NCI-H146 (cell line): ENCODE data around the gene KIF5C.

ENCODE experiments used
- DNase-seq: peaks from one replicate; lab custom pipeline; 2025; lab: John Stamatoyannopoulos, UW

Gene KIF5C

DNA sequence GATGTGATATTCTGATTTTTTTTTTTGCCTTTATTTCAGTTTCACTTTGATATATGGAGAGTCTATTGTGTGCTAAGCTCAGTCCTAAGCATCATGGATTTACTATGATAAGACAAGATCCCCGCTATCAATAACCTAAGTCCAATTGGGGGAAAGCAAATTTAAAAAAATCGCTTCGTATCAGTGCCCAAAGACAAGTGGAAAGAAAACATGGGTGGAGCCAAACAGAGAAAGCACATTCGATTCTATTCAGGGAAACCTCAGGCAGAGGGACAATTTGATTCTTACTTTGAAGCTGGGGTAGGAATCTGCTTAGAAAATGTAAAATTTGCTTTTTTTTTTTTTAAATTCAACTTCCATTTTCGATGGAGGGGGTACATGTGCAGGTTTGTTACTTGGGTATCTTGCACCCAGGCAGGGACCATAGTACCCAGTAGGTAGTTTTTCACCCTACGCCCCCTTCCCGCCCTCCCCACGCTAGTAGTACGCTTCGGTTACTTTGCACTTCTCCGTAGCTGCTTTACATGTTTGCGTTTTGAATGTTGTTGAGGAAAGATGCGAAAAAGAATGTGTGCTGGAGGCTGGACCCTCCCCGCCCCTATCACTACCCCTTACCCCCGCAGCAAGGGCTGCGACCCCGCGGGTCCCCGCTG, 12.4 kb downstream of the KIF5C start:
- DNase-seq = no peak

DNA sequence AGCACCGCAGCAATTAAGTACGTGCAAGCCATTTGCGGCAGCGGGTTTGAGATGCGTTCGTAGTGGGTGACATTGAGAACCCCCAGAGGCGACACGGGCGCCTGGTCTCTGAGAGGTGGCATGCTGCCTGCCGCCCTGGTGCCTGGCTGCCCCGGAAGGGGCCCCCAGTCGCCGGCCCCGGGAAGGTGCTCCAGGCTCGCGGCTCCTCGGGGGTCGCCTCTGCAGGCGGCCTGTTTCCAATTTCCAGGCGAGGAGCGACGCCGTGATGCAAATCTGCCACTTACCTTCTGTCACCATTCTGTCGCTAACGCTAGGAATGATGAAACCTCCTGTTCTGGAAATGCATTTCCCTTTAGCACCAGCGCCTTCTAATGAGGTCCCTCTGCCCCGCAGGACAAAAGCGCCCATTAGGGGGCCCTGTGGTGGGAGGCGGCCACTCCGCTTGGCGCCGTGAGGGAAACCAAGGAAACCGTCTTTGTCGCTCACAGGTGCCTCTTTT, 13.0 kb downstream of the KIF5C start:
- no peak for DNase-seq

DNA sequence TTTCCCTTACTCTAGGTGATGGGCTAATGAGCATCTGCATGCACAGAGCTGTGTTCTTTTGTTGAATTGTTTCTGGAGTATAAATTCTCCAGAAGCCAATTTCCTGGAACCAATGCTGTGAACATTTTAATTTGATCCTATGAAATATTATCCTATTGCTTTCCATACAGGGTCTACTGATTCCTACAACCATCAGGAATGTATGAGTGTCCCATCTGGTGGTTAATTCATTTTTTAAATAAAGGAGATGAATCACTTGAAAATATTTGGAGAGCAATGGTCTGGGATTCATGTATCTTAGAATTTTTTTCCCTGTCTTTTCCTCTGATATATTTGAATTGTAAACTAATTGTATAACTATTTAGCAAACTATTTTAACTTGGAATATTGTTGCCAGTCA, 14.0 kb downstream of the KIF5C start:
- no peak for DNase-seq

DNA sequence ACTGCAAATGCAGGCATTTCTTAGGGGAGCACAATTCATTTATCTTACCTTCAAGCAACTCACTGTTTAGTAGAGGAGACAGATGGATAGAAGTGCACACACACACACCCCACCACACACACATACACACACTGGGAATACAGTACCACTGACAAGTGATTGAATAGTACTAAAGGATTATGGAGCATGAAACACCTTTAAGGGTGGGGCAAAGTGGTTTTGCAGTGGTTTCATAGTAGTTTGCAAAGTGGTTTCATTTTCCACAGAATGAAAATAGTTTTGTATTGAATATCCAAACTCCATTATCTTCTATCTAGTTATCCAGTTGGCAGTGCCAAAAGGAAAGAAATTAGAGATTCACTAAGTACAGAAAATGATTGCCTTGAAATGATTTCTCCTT, 18.9 kb downstream of the KIF5C start:
- no peak for DNase-seq

DNA sequence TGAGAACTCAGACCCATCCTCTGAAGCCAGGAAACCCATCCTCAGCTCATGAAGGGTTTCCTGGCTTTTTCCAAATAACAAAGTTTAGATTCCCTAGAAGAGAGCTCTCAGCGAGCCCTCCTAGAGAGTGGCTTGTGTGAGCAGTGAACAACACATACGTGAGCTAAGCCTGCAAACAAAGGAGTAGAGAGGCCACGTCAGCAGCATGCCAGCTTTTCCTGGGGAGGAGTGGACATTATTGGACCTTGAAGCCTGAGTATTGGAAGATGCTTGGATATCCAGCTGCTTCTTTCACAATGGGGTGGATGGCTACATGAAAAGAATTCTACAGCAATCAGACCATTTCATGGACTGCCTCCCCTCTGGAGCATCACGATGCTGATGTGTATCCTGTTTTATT, 21.1 kb downstream of the KIF5C start:
- peak; percentile 90 for DNase-seq

DNA sequence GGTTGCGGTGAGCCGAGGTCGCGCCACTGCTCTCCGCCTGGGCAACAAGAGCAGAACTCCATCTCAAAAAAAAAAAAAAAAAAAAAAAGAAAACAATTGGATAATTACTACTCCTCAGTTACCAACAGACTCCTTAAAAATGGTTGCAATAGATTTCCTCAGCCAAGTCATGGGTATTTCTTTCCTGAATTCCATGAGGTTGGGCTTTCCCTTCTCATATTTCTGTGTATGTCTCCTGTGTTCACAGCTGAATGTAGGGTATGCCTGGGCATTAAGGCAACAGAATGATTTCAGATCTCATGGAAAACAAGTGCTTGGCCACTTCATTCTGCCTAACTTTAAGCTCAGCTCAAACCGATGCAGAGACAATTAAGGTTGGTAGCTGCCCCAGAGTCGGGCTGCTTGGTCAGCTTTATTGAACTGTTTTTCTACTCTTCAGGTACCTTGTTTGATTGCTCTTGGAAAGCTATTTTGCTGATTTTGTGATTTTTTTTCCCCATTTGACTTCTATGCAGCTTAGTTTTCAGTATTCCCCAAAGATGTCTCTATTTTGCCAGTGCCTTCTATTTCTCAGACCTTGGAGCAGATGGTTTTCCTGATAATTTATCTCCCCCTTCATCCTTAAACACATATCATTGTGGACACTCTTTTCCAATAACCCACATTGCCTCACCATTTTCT, 24.8 kb downstream of the KIF5C start:
- DNase-seq = peak; percentile 17

DNA sequence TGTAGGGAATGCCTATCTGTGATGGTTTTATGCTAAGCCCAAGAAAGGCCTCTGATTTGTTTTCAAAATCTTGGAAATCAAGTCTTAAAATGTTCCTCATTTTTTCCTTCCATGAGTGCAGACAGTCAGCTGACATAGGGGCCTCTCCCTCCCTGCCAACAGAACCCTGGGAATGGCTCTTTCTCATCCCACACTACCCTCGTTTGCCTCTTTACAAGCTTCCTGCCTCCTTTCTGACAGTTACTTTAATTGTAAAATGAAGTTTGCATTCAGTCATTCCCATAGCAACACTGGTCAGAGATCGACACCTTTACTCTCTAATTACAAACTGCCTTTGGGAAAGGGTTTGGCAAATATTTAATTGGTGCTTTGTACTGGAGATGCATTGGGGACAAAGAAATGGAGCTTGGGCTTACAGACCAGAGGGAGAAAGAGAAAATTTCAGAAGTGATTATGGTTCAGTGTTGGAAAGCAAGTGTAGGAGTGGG, 25.4 kb downstream of the KIF5C start:
- peak; percentile 82 for DNase-seq

DNA sequence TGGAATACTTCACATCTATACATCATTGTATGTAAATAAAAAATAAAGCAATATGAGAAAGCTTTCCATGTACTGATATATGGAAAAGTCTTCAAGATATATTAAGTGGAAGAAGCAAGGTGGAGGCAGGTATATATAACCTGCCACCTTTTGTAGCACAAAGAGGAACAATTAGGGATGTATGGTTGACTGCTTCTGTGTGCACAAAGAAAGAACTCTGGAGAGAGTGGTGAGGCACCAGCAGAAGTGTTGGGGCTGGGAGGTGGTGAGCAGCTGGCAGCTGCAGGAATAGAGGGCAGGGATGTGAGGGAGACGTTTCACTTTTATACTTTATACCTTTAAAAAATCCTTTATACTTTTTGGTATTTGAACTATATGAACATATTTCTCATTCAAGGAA, 26.1 kb downstream of the KIF5C start:
- DNase-seq = peak; percentile 88

DNA sequence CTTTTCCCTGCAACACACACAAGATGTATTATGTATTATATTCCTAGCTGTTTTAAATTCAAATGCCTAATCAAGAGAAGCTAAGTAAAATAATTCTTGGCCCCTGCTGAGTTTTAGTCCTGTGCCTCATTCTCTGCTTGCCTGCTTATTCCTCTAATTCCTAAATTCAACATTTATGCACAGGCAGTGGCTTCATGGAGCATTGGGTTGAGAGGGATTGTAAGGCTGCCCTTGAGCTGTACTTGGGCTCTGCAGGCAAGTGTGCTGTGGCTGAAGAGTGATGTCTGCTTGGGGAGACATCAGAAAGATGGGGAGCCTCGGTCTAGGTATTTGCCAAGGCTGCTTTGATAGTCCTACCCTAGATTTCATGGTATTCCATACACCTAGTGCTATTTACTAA, 27.8 kb downstream of the KIF5C start:
- no peak for DNase-seq

DNA sequence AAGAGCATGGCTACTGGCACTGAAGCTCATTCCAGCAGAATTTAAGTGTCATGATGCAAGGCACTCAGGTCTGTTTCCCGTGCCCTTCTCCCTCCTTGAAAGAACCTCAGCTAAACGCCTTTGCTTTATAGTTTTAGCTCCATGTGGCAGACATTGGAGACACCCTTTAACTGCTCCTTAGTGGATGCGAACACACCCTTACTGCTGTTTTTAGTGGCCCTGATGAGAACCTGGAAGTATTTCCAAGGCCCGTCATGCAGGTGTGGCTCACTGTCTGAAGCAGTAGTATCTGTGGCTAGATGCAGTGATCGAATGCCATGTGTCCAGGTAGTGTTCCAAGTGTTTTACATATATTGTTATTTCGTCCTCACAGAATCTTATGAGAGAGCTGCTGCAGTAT, 28.3 kb downstream of the KIF5C start:
- DNase-seq = no peak

DNA sequence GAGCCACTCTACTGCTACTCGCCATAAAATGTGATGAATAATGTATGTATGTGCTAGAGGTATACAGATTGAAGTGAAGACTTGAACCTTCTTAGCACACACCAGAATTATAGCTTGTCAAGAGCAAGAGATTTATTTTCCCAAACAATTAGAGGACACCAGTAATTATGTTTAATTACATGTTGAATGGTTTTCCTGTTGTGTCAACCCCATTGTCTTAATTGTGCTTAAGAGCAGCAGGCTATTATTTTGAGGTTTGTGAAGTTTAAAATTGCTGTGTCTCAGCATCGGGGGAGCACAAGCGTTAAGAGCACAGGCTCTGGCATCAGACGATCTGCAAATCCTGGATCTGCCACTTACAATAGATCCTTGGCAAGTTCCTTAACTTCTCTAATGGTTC, 29.0 kb downstream of the KIF5C start:
- peak; percentile 83 for DNase-seq

DNA sequence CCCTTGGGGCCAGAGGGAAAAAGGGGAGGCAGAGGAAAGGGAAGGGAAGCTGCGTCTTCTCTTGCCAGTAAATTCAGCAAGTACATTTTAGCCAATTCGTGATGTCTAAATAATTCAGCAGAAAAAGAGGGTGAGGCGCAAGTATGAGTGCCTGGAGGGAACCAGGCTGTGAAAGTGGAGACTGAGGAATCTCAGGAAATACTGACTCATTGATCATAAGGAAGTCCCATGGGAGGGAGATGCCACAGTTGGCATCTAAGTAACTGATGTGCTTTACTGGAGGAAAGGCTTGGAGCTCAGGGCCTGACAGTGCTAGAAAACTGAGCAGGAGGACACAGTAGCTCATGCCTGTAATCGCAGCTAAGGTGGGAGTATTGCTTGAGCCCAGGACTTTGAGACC, 31.1 kb downstream of the KIF5C start:
- DNase-seq = no peak

DNA sequence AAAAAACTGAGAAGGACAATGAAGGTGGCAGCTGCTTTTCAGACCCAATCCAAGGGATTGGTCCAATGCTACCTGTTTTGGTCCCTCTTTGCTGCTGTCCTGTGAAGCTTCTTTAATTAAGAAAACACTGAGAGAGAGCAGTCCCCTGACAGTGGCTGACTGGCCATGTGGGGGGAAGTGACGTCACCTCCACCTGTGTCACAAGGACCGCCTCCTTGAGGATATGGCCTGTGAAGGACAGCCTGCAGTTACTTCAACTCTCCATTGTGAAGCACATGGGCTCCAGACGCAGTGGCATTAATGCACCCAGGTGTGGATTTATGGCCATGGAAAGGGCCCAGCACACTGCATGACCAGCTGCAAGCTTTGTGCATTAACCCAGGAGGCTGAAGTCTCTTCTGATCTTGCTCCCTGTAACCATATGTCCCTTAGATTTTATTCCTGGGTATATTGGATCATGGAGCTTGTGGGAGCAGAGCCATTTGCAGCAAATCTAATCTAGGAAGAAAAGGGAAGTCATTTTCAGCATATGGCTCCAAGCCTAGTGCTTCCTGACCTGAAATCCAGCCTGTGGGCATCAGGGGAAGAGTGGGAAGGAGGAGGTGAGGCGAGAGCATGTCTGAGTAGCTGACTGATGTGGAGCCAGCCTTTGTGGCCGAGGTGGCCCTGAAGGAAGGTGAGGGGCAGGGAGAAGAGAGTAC, 32.2 kb downstream of the KIF5C start:
- no peak for DNase-seq

DNA sequence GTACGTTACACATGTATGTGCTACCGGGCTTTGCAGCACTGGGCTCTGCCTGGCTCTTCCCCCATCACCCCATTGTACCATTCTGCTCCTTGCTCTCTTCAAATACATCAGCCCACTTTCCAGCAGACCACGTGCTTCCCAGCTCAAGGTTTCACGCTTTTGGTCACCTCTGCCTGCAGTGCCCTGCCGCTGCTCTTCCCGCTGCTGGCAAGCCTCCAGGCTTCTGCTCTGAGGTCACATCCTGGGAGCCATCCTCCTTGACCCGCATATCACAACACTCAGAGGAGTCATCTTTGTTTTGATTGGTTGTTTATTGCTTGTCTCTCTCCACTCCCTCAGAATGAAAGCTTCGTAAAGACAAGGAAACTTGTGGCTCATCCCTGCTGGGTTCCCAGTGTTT, 34.1 kb downstream of the KIF5C start:
- no peak for DNase-seq

DNA sequence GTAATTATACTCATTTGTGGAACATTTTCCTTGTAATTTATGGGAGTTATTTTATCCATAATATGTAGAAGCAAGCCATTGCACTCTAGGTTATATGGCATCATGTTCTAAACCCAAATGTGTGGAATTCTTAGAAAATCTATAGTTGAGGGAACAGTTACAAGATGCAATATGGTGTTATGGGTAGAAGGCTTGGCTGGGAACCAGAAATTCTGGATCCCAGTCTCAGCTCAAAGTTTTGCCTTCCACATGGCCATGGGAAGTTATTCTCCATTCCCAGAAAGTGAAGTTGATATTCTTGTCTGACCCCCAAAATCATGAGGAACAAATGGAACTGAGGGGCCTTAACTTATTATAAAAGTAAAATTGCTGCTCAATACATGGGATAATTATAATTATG, 38.0 kb downstream of the KIF5C start:
- no peak for DNase-seq

DNA sequence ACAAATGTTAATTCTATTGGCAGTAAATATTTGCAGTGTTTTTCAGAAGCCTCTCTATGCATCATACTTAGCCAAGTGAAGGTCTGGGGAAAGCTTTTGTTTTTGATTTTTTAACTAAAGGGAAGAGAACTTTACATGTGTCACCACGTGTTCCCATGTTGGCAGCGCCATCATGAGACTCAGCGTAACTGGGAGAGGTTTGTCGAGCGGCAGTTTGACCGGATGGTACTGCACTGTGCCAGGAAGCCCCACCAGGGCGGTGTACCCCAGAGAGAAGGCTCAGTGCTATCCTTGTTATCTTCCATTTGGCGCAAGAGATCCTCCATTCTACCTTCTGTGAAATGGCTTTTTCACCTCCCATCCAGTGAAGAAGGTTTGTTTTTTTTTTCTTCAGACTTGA, 38.5 kb downstream of the KIF5C start:
- no peak for DNase-seq

DNA sequence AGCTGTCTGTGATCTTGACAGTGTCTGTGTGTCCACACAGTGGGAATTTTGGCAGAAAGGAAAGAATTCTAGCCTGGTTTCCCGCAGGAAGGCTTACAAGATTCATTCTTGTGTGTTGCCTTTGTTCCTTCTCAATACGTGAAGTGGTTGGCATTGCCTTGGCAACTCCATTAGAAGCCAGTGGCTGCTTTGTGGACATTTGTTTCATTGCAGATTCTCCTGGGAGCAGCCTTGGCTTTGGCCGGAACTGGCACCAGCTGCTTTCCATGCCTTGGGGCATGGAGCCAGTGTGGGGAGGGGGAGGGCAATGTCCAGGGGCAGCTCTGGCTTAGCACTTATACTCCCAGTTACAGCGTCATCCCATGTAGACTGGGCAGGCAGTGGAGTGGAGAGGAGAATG, 39.4 kb downstream of the KIF5C start:
- DNase-seq = peak; percentile 80

DNA sequence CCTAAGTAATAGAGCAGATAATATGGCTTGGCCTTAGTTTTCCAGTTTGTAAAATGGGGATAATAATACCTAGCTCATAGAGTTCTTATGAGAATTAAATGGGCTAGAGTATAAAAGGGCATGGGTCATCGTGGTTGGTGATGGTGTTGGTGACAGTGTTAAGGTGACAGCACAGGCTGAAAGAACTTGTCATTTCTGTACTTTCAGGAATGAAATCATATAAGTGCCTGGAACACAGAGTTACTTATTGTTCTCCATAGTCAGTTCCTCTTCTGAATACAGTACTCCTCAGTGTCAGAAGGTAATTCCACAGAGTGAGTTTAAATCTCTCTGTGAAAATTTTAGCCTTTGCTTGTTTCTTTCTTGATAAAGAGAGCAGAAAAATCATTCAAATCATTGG, 42.4 kb downstream of the KIF5C start:
- DNase-seq = no peak

DNA sequence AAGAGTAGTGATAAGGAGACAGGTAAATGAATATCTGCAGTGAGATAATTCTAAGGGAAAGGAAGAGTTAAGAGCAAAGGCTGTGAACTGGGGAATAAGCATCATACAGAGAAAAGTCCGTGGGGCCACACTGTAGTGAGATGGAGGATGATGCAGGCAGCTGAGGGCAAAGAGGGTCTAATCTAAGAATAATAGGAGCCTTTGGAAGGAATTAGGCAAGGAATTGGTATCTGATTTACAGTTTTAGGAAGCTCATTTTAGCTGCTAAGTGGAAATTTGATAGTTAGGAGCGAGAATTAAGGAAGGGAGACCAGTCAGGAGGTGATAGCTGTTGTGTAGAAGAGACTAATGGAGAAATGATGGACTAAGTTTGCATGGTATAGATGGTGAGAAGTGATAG, 43.5 kb downstream of the KIF5C start:
- no peak for DNase-seq

DNA sequence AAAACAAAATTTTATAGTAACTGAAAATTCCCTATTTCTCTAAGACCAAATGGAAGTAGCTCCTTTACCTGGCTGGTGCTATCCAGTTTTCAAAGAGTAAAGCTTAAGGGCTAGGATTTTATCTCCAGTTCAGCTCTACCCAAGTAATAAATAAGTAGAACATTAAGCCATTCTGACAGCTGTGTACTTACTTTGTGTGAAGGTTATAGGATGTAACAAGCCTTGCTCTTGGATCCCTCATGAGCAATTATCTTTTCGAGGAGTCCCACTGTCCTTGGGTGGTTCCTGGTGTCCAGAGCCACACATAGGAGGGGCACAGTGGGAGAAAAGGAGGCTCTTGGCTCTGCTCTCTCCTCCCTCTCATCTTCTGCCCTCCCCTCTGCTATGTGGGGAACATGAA, 45.5 kb downstream of the KIF5C start:
- no peak for DNase-seq

DNA sequence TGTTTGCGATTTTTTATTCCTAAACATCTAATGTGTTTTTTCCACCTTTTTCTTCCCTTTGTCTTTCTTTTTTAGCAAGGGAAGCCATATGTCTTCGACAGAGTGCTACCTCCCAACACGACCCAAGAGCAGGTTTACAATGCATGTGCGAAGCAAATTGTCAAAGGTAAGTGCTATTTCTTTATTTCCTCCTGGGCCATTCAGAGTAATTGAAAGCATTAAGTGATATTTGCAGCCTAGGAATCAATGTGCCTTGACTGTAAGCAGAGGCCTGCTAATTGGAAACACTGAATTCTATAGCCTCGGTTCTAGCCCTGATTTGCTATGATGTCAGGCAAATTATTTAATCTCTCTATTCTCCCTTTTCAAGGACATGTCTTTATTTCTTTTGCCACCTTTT, 47.0 kb downstream of the KIF5C start:
- peak; percentile 8 for DNase-seq

DNA sequence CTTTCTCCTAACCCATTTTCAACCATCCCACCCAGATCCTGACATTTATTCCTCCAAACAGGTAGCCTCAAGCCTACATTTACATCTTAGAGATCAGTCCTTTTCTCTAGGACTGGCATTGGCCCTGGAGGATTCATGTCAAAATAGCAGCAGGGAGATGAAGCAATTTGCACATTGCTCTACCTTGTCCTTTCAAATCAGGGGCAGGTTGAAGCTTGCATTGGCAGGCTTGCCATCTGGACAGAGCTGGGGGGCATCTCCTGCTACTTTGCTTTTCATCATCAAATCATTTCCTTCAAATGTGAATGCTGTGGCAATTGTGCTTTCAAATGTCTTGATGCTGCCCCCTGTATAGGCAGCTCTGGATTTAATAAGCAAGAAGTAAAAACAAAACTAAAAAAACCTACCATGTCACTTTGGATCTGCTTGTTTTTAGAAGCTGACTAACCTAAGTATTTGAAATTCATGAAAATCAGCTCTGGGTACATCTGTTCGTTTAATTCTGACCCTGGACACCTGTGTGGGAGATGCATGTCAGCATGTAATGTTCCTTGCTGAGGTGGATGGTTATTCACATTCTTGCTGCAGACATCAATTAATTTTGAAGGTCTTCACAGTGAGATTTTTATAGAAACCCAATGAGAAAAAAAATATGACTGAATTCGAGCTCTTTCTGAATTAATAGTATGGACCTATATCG, 47.9 kb downstream of the KIF5C start:
- DNase-seq = peak; percentile 40
